ENCODE data around the gene MPZL1. TPM values are rescaled to one million over a fixed set of nuclear protein-coding genes. Genes with fewer than 3 reads are reported as not detected.
"Not testable (repeated sequence)": the region's sequence is repeated elsewhere in the genome, so short reads cannot be mapped to it uniquely, and the experiment has no call there.

MPZL1 gene
- polyA plus RNA-seq, 12 donors = 75.8 to 119 (median 91.8) TPM; not detected in 1

GRCh38 chr1:167716000-167716271 is 5.8 kb upstream of the MPZL1 start:
- peak; percentile 41 for DNase-seq

- DNase-seq = no peak
Observed at GRCh38 chr1:167717351-167717750, 4.4 kb upstream of the MPZL1 start.

GRCh38 chr1:167718914-167719691 is 2.7 kb upstream of the MPZL1 start:
- no peak for DNase-seq

- DNase-seq = not testable (repeated sequence)
Observed at GRCh38 chr1:167719715-167720421, 1.9 kb upstream of the MPZL1 start.

GRCh38 chr1:167720965-167721616 is 691 bp upstream of the MPZL1 start:
- DNase-seq = peak; percentile 60

- peak; percentile 34 for DNase-seq
Observed at GRCh38 chr1:167722152-167722869, 529 bp downstream of the MPZL1 start.

- no peak for DNase-seq
Observed at GRCh38 chr1:167722870-167723251, 1.1 kb downstream of the MPZL1 start.

- DNase-seq = no peak
Observed at GRCh38 chr1:167723707-167724323, 2.0 kb downstream of the MPZL1 start.

GRCh38 chr1:167726008-167726407 is 4.2 kb downstream of the MPZL1 start:
- no peak for DNase-seq

GRCh38 chr1:167728818-167729410 is 7.1 kb downstream of the MPZL1 start:
- DNase-seq = no peak

GRCh38 chr1:167734227-167734626 is 12.4 kb downstream of the MPZL1 start:
- no peak for DNase-seq

GRCh38 chr1:167734841-167735240 is 13.1 kb downstream of the MPZL1 start:
- no peak for DNase-seq

GRCh38 chr1:167737169-167737568 is 15.4 kb downstream of the MPZL1 start:
- no peak for DNase-seq

GRCh38 chr1:167738158-167738557 is 16.4 kb downstream of the MPZL1 start:
- DNase-seq = no peak

- DNase-seq = no peak
Observed at GRCh38 chr1:167739752-167740151, 18.0 kb downstream of the MPZL1 start.

- not testable (repeated sequence) for DNase-seq
Observed at GRCh38 chr1:167741103-167741502, 19.3 kb downstream of the MPZL1 start.

- DNase-seq = not testable (repeated sequence)
Observed at GRCh38 chr1:167742392-167743057, 20.7 kb downstream of the MPZL1 start.

GRCh38 chr1:167744901-167745300 is 23.1 kb downstream of the MPZL1 start:
- DNase-seq = no peak

- DNase-seq = no peak
Observed at GRCh38 chr1:167746013-167746672, 24.4 kb downstream of the MPZL1 start.

GRCh38 chr1:167746988-167747655 is 25.3 kb downstream of the MPZL1 start:
- DNase-seq = no peak
